ENCODE data around the gene SLC2A13. TPM values are rescaled to one million over a fixed set of nuclear protein-coding genes. Genes with fewer than 3 reads are reported as not detected.

SLC2A13 gene
- total and polyA plus RNA-seq, 2 donors (not counting 1 experiment from before 2014, with no cell fraction given), result 5.4 to 10.2 TPM

DNA sequence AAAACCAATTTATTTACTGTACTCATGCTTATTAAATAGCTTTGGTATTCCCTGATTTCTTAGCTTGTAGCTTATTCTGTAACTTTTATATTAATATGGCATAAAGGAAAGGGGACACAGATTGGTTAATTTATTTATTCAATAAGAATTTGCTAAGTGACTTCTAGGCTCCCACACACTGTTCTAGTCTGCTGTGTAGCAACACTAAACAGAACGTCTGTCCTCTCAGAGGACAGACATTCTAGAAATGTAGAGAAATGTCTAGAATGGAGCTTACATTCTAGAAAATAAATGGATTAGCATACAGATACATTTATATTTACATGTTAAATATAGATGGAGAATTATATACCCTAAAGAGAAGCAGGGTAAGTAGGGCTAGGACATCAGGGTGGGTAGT lies 301.4 kb downstream of the SLC2A13 start:
- H3K9ac ChIP-seq (ENCODE audit: insufficient read depth, low read length), result no peak overlapping the region
- no peak overlapping the region for H2AFZ ChIP-seq (ENCODE audit: low read length)
- H3K4me1 ChIP-seq (ENCODE audit: control insufficient read depth, extremely low read depth, insufficient read depth, low read length), result no peaks in the 10 kb centered on the region
- no peak overlapping the region for H3K4me3 ChIP-seq (replicated peaks in 1 of 4; ENCODE audit: control extremely low read depth in 1 of 4, insufficient read depth in 1 of 4, low read depth in 3 of 4, low read length in 4 of 4)
- TF ChIP-seq EZH2 (IDR thresholded peaks at IDR 0.05; ENCODE audit: low read length, missing control alignments), result no peak
- TF ChIP-seq, protein P1, sequence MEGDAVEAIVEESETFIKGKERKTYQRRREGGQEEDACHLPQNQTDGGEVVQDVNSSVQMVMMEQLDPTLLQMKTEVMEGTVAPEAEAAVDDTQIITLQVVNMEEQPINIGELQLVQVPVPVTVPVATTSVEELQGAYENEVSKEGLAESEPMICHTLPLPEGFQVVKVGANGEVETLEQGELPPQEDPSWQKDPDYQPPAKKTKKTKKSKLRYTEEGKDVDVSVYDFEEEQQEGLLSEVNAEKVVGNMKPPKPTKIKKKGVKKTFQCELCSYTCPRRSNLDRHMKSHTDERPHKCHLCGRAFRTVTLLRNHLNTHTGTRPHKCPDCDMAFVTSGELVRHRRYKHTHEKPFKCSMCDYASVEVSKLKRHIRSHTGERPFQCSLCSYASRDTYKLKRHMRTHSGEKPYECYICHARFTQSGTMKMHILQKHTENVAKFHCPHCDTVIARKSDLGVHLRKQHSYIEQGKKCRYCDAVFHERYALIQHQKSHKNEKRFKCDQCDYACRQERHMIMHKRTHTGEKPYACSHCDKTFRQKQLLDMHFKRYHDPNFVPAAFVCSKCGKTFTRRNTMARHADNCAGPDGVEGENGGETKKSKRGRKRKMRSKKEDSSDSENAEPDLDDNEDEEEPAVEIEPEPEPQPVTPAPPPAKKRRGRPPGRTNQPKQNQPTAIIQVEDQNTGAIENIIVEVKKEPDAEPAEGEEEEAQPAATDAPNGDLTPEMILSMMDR (conservative IDR thresholded peaks at IDR 0.05 in 1 of 2, IDR thresholded peaks at IDR 0.05 in 1 of 2; ENCODE audit: low read depth in 1 of 2, low read length in 2 of 2), result no peak
- H3K79me2 ChIP-seq (ENCODE audit: control insufficient read depth, insufficient read depth, low read length), result no peaks in the 10 kb centered on the region
- H3K4me2 ChIP-seq (ENCODE audit: extremely low read depth, insufficient read depth, low read length), result no peak overlapping the region
- H4K20me1 ChIP-seq (ENCODE audit: control insufficient read depth, extremely low read depth, insufficient read depth, low read length), result no peaks in the 10 kb centered on the region
- H3K9me3 ChIP-seq (ENCODE audit: control insufficient read depth, insufficient read depth, low read depth, low read length), result no peaks in the 10 kb centered on the region
- no peaks in the 10 kb centered on the region for H3K27me3 ChIP-seq (ENCODE audit: control insufficient read depth, insufficient read depth, low read length)
- no peak overlapping the region for H3K27ac ChIP-seq (ENCODE audit: insufficient read depth, low read length)
- DNase-seq (ENCODE audit: low read depth in 2 of 2), result no peak
- no peaks in the 10 kb centered on the region for H3K36me3 ChIP-seq (ENCODE audit: control insufficient read depth, insufficient read depth, low read length)

DNA sequence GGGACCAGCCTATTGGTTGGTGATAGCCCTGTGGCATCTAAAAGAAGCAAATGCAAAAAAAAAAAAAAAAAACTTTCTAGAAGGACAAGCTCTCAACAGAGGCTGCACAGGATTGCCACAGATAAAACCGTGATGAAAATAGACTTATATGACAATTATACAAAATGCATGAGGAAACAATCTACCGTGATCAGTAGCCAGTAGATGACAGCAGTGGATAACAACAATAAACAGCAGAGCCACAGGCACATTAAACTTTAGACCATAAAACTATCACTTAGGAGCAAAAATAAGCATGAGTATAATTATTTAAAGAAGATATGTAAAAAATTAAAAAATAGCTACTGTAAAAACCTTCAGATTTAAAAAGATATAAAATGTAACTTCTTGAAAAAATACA lies 302.7 kb downstream of the SLC2A13 start:
- DNase-seq (ENCODE audit: low read depth in 2 of 2), result no peak
- TF ChIP-seq, protein P1 (conservative IDR thresholded peaks at IDR 0.05 in 1 of 2, IDR thresholded peaks at IDR 0.05 in 1 of 2; ENCODE audit: low read depth in 1 of 2, low read length in 2 of 2), result no peak
- TF ChIP-seq EZH2 (IDR thresholded peaks at IDR 0.05; ENCODE audit: low read length, missing control alignments), result no peak
- Histone ChIP-seq H3K27ac (ENCODE audit: insufficient read depth, low read length) (no peak overlapping the region), H3K4me1 (ENCODE audit: control insufficient read depth, extremely low read depth, insufficient read depth, low read length) (no peaks in the 10 kb centered on the region), H3K9ac (ENCODE audit: insufficient read depth, low read length) (no peak overlapping the region), H3K79me2 (ENCODE audit: control insufficient read depth, insufficient read depth, low read length) (no peaks in the 10 kb centered on the region), H3K27me3 (ENCODE audit: control insufficient read depth, insufficient read depth, low read length) (no peaks in the 10 kb centered on the region), H3K4me3 (replicated peaks in 1 of 4; ENCODE audit: control extremely low read depth in 1 of 4, insufficient read depth in 1 of 4, low read depth in 3 of 4, low read length in 4 of 4) (no peak overlapping the region), H4K20me1 (ENCODE audit: control insufficient read depth, extremely low read depth, insufficient read depth, low read length) (no peaks in the 10 kb centered on the region), H3K9me3 (ENCODE audit: control insufficient read depth, insufficient read depth, low read depth, low read length) (no peaks in the 10 kb centered on the region), H3K36me3 (ENCODE audit: control insufficient read depth, insufficient read depth, low read length) (no peaks in the 10 kb centered on the region), H2AFZ (ENCODE audit: low read length) (no peak overlapping the region), H3K4me2 (ENCODE audit: extremely low read depth, insufficient read depth, low read length) (no peak overlapping the region)

DNA sequence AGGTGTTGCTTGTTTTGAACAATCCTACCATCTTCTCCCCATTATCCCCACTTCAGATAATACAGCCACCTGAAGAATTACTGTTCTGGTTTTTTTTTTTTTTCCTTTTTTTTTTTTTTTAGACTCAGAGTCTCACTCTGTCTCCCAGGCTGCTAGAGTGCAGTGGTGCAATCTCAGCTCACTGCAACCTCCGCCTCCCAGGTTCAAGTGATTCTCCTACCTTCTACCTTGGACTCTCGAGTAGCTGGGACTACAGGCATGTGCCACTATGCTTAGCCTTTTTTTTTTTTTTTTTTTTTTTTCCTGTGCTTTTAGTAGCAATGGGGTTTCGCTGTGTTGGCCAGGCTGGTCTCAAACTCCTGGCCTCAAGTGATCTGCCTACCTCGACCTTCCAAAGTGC lies 306.9 kb downstream of the SLC2A13 start:
- no peaks in the 10 kb centered on the region for H3K79me2 ChIP-seq (ENCODE audit: control insufficient read depth, insufficient read depth, low read length)
- no peak overlapping the region for H3K9ac ChIP-seq (ENCODE audit: insufficient read depth, low read length)
- H3K27me3 ChIP-seq (ENCODE audit: control insufficient read depth, insufficient read depth, low read length), result no peaks in the 10 kb centered on the region
- no peak overlapping the region for H2AFZ ChIP-seq (ENCODE audit: low read length)
- TF ChIP-seq, protein P1 (conservative IDR thresholded peaks at IDR 0.05 in 1 of 2, IDR thresholded peaks at IDR 0.05 in 1 of 2; ENCODE audit: low read depth in 1 of 2, low read length in 2 of 2), result no peak
- no peak for TF ChIP-seq EZH2 (IDR thresholded peaks at IDR 0.05; ENCODE audit: low read length, missing control alignments)
- no peak overlapping the region for H3K4me3 ChIP-seq (replicated peaks in 1 of 4; ENCODE audit: control extremely low read depth in 1 of 4, insufficient read depth in 1 of 4, low read depth in 3 of 4, low read length in 4 of 4)
- H4K20me1 ChIP-seq (ENCODE audit: control insufficient read depth, extremely low read depth, insufficient read depth, low read length), result no peaks in the 10 kb centered on the region
- no peak overlapping the region for H3K4me2 ChIP-seq (ENCODE audit: extremely low read depth, insufficient read depth, low read length)
- no peaks in the 10 kb centered on the region for H3K4me1 ChIP-seq (ENCODE audit: control insufficient read depth, extremely low read depth, insufficient read depth, low read length)
- no peaks in the 10 kb centered on the region for H3K36me3 ChIP-seq (ENCODE audit: control insufficient read depth, insufficient read depth, low read length)
- no peak overlapping the region for H3K27ac ChIP-seq (ENCODE audit: insufficient read depth, low read length)
- no peaks in the 10 kb centered on the region for H3K9me3 ChIP-seq (ENCODE audit: control insufficient read depth, insufficient read depth, low read depth, low read length)
- no peak for DNase-seq (ENCODE audit: low read depth in 2 of 2)
